ENCODE results near the gene MCU.
"Not testable (repeated sequence)": the region's sequence is repeated elsewhere in the genome, so short reads cannot be mapped to it uniquely, and the experiment has no call there.

The MCU gene

DNA sequence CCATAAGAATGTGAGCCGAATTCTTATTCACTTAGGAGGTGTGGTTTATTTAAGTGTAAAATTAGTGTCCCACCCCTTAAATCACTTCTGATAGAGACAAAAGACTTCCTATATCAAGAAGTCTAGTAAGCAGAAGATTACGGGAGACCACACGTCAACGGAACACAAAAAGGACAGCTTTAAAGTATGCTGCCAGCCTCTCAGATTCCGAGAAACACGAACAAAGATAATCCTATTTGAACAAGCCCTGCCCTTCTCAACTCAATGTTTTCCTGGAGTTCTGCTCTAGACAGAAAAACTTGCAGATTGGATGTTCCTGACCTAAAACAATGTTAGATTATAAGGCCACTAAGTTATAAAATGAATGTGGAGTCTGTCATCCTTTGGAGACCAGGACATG lies 4.9 kb upstream of the MCU start:
- Histone ChIP-seq H3K4me1 (ENCODE audit: control insufficient read depth, insufficient read depth, low read length) (peaks cover 8% of the 10 kb centered on the region; the same call in 1 of the 2 replicates), H3K36me3 (ENCODE audit: control insufficient read depth, insufficient read depth, low read length) (no peaks in the 10 kb centered on the region), H3K27ac (ENCODE audit: low read depth, low read length) (no peak overlapping the region), H3K4me3 (ENCODE audit: low read depth, low read length) (no peak overlapping the region), H3K27me3 (ENCODE audit: control insufficient read depth, insufficient read depth, low read length) (no peaks in the 10 kb centered on the region), H3K9ac (ENCODE audit: low read length) (no peak overlapping the region), H3K9me3 (ENCODE audit: control insufficient read depth, insufficient read depth, low read depth, low read length) (no peaks in the 10 kb centered on the region)

DNA sequence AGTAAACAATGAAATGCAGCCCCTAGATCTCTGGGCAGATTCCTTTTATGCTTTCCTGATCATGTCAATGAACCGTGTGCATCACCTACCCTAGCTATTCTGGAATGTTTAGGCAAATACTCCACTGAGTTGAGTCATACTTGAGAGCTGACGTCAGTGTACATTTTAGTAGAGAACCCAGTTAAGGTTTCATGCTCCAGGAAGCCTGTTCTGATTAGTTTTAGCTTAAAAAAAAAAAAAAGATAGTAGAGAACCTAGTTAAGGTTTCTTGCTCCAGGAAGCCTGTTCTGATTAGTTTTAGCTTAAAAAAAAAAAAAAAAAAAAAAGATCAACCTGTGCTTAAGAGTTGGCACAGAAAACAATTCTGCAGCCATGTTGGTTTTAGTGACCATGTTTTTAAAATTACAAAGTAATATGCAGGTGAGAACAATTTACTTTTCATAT lies 3.7 kb upstream of the MCU start:
- Histone ChIP-seq H3K4me3 (ENCODE audit: low read depth, low read length) (no peak overlapping the region), H3K9me3 (ENCODE audit: control insufficient read depth, insufficient read depth, low read depth, low read length) (no peaks in the 10 kb centered on the region), H3K9ac (ENCODE audit: low read length) (no peak overlapping the region), H3K27ac (ENCODE audit: low read depth, low read length) (no peak overlapping the region), H3K4me1 (ENCODE audit: control insufficient read depth, insufficient read depth, low read length) (peaks cover 8% of the 10 kb centered on the region), H3K36me3 (ENCODE audit: control insufficient read depth, insufficient read depth, low read length) (no peaks in the 10 kb centered on the region), H3K27me3 (ENCODE audit: control insufficient read depth, insufficient read depth, low read length) (no peaks in the 10 kb centered on the region)

DNA sequence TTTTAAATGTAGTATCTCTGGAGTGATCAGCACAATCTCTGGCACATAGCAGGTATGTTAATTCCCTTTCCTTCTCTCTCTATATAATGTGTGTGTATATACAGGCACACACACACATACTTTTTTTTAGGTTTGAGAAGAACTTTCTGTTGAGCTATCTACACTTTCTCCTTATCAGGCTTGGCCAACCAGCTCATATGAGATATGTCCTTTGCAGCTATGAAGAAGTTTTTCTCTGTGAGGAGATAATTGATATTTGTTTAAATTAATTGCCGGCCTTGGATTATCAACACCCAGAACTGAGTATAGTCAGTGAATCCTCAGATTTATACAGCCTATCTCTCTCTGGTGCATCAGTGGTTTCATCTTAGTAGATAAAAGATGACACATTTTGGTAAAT lies 2.3 kb upstream of the MCU start:
- H3K4me1 ChIP-seq (ENCODE audit: control insufficient read depth, insufficient read depth, low read length): peaks cover 19% of the 10 kb centered on the region
- H3K9me3 ChIP-seq (ENCODE audit: control insufficient read depth, insufficient read depth, low read depth, low read length): no peaks in the 10 kb centered on the region
- H3K27me3 ChIP-seq (ENCODE audit: control insufficient read depth, insufficient read depth, low read length): no peaks in the 10 kb centered on the region
- H3K4me3 ChIP-seq (ENCODE audit: low read depth, low read length): no peak overlapping the region
- H3K9ac ChIP-seq (ENCODE audit: low read length): no peak overlapping the region
- no peaks in the 10 kb centered on the region for H3K36me3 ChIP-seq (ENCODE audit: control insufficient read depth, insufficient read depth, low read length)
- H3K27ac ChIP-seq (ENCODE audit: low read depth, low read length): no peak overlapping the region

DNA sequence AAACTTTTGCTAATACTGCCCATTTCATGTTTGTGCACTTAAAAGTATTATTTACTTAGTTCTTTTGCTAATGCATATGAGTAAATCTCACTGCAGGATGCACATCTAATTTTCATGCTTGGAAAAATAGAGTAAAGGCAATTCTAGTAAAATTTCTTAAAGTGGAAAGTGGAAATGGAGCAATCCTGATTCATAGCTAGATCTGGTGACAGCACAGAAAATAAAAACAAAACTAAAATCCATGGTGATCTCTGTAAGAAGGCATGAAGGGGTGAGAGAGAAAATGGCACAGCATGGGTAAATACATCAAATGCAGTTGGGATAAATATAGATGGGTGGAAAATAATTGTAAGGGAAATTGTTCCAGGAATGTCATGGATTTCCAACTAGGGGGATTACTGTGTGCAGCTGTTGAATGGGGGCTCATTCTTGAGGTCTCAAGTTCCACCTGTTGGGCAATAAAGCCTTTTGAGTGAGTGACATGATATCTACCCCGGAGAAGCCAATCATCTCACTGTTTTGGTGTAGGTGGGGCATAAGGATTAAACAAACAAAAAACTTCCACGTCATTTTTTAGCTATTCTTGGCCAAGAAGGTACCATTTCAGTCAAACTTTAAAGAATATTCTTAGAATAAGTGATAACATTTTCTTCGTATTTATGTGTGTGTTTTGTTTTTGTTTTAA lies 1.7 kb upstream of the MCU start:
- Histone ChIP-seq H3K4me3 (ENCODE audit: low read depth, low read length) (no peak overlapping the region), H3K4me1 (ENCODE audit: control insufficient read depth, insufficient read depth, low read length) (peaks cover 19% of the 10 kb centered on the region)

DNA sequence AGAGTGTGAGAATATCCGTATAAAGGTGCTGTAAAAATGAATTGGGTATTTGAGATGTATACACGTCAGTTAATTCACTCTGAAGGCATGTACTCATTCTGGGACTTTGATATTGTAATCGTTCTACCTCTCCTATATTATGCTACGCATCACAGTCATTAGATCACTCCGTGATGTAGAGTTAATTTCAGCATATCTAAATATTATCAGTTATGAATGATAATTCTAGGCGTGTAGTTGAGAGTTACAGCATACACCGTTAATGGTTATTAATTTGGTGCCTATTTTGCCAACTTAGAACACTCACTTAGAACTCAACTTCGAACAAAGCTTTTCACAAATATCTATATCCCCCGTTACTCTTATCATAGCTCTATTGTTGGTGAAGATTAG lies 477 bp upstream of the MCU start:
- Histone ChIP-seq H3K9ac (ENCODE audit: low read length) (no peak overlapping the region), H3K27ac (ENCODE audit: low read depth, low read length) (no peak overlapping the region), H3K9me3 (ENCODE audit: control insufficient read depth, insufficient read depth, low read depth, low read length) (no peaks in the 10 kb centered on the region), H3K4me1 (ENCODE audit: control insufficient read depth, insufficient read depth, low read length) (peaks cover 19% of the 10 kb centered on the region), H3K36me3 (ENCODE audit: control insufficient read depth, insufficient read depth, low read length) (no peaks in the 10 kb centered on the region), H3K4me3 (ENCODE audit: low read depth, low read length) (peak overlapping the region; percentile 99), H3K27me3 (ENCODE audit: control insufficient read depth, insufficient read depth, low read length) (no peaks in the 10 kb centered on the region)

More for the DNA sequence above, 1.7 kb upstream of the MCU start:
- no peak overlapping the region for H3K27ac ChIP-seq (ENCODE audit: low read depth, low read length)
- H3K27me3 ChIP-seq (ENCODE audit: control insufficient read depth, insufficient read depth, low read length): no peaks in the 10 kb centered on the region
- H3K36me3 ChIP-seq (ENCODE audit: control insufficient read depth, insufficient read depth, low read length): no peaks in the 10 kb centered on the region
- H3K9ac ChIP-seq (ENCODE audit: low read length): no peak overlapping the region
- no peaks in the 10 kb centered on the region for H3K9me3 ChIP-seq (ENCODE audit: control insufficient read depth, insufficient read depth, low read depth, low read length)

DNA sequence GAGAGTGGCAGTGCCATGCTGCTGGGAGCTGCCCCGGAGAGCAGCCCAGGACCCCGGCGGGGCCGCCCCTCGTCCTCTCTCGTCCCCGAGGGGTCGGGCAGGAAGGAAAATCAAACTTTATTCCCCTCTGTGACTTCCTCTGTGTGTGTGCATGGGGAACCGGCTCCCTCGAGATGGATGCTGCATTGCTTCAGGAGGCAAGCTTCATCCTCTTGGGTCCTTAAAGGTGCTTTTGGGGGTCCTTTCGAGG lies 726 bp downstream of the MCU start:
- peak overlapping the region; percentile 89 for H3K9ac ChIP-seq (ENCODE audit: low read length)

DNA sequence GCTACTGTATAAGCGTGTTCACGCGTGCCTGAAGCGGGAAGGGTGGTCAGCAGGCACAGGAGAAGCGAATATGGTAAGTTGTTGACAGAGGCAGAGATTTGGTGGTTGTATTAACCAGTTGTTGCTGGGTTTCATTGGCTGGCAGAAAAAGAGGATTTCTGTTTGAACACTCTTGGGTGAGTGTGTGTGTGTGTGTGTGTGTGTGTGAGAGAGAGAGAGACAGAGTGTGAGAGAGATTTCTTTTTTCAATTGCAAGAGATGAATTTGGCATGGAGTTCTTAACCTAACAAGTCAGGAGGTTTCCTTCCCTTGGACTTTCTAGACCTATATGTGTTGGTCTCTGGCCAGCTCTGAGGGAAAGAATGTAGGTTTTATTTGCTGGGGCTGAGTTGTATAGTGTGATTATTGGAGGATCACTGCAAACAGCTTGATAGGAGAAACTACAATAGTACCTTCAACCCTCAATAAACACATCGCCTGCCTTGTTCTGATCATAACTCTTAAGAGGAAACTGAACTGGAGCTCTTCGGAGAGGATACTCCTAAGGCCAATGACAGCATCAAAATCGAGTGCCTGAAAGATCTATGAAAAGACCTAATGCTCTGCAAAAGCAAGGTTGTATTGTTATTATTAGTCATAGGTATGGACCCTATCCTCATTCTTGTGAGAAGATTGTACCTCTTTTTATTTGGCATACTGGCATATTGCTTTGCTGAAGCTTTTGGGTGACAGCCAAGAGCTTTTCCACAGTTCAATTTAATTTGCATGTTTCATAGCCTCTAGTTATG lies 1.2 kb downstream of the MCU start:
- H3K36me3 ChIP-seq (ENCODE audit: control insufficient read depth, insufficient read depth, low read length): no peaks in the 10 kb centered on the region
- H3K27ac ChIP-seq (ENCODE audit: low read depth, low read length): no peak overlapping the region
- peak overlapping the region; percentile 89 for H3K9ac ChIP-seq (ENCODE audit: low read length)
- H3K4me3 ChIP-seq (ENCODE audit: low read depth, low read length): peak overlapping the region; percentile 99
- H3K27me3 ChIP-seq (ENCODE audit: control insufficient read depth, insufficient read depth, low read length): no peaks in the 10 kb centered on the region
- H3K9me3 ChIP-seq (ENCODE audit: control insufficient read depth, insufficient read depth, low read depth, low read length): no peaks in the 10 kb centered on the region
- H3K4me1 ChIP-seq (ENCODE audit: control insufficient read depth, insufficient read depth, low read length): peaks cover 15% of the 10 kb centered on the region

More for the DNA sequence above, 726 bp downstream of the MCU start:
- peak overlapping the region; percentile 38; the same call in 1 of the 2 replicates for H3K27ac ChIP-seq (ENCODE audit: low read depth, low read length)
- no peaks in the 10 kb centered on the region for H3K9me3 ChIP-seq (ENCODE audit: control insufficient read depth, insufficient read depth, low read depth, low read length)
- no peaks in the 10 kb centered on the region for H3K36me3 ChIP-seq (ENCODE audit: control insufficient read depth, insufficient read depth, low read length)
- peaks cover 15% of the 10 kb centered on the region for H3K4me1 ChIP-seq (ENCODE audit: control insufficient read depth, insufficient read depth, low read length)
- H3K4me3 ChIP-seq (ENCODE audit: low read depth, low read length): peak overlapping the region; percentile 99
- no peaks in the 10 kb centered on the region for H3K27me3 ChIP-seq (ENCODE audit: control insufficient read depth, insufficient read depth, low read length)

DNA sequence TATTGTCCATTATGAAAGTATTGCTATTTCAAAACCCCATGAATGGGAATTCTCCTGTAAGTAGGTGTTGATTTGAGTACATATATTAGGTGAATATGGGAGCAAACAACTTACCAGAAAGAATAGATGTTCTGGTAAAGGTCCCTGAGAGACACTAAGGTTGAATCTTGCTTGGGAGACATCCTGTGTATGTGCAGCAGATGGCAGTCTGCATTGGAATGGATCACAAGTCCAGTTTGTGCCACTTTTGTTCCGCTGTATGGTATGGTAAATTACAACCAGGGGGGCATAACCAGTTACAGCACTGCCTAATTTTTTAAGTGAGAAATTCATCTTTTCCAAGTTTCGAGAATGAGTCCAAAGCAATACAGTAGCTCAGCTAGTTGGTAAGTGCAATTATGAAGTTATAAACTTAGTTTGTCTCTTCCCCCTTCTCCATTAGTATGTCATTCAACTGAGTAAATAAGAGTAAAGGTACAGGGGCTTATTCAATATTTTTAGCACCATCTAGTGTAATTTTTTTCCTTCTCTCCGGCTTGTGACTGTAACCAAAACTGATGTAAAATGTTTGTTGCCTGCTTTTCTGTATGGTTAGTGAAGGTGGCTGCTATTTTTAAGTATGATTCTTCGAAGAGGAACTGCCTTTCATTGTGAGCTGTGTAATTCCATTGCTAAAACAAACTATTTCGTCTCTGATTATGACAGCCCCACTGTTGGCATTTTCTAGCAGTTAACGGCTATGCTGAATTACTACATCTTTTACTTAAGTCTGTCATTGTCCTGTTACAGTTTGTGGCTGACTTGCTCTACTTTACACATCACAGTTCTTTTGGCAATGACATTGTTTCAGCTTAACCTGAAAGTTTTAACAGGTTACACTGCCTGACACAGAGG lies 2.8 kb downstream of the MCU start:
- H3K4me1 ChIP-seq (ENCODE audit: control insufficient read depth, insufficient read depth, low read length): peaks cover 15% of the 10 kb centered on the region
- H3K4me3 ChIP-seq (ENCODE audit: low read depth, low read length): no peak overlapping the region
- no peaks in the 10 kb centered on the region for H3K36me3 ChIP-seq (ENCODE audit: control insufficient read depth, insufficient read depth, low read length)
- no peak overlapping the region for H3K27ac ChIP-seq (ENCODE audit: low read depth, low read length)
- H3K9me3 ChIP-seq (ENCODE audit: control insufficient read depth, insufficient read depth, low read depth, low read length): no peaks in the 10 kb centered on the region
- H3K9ac ChIP-seq (ENCODE audit: low read length): no peak overlapping the region
- no peaks in the 10 kb centered on the region for H3K27me3 ChIP-seq (ENCODE audit: control insufficient read depth, insufficient read depth, low read length)

DNA sequence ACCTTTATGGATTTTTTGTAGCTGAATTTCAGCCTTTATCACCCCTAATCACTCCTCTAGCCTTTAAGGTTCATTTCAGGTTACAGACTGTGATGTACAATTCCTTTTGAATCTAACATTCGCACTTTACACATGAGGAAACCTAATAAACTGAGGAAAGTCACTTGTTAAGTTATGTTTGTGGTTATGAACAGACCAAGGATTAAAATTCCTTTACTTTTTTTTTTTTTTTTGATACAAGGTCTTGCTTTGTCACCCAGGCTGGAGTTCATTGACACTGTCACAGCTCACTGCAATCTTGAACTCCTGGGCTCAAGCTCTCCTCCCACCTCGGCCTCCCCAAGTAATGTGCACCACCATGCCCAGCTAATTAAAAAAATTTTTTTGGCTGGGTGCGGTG lies 3.6 kb downstream of the MCU start:
- H3K9ac ChIP-seq (ENCODE audit: low read length): no peak overlapping the region
- H3K4me3 ChIP-seq (ENCODE audit: low read depth, low read length): no peak overlapping the region
- H3K4me1 ChIP-seq (ENCODE audit: control insufficient read depth, insufficient read depth, low read length): peaks cover 15% of the 10 kb centered on the region
- no peak overlapping the region for H3K27ac ChIP-seq (ENCODE audit: low read depth, low read length)
- H3K27me3 ChIP-seq (ENCODE audit: control insufficient read depth, insufficient read depth, low read length): no peaks in the 10 kb centered on the region
- H3K9me3 ChIP-seq (ENCODE audit: control insufficient read depth, insufficient read depth, low read depth, low read length): no peaks in the 10 kb centered on the region
- no peaks in the 10 kb centered on the region for H3K36me3 ChIP-seq (ENCODE audit: control insufficient read depth, insufficient read depth, low read length)

DNA sequence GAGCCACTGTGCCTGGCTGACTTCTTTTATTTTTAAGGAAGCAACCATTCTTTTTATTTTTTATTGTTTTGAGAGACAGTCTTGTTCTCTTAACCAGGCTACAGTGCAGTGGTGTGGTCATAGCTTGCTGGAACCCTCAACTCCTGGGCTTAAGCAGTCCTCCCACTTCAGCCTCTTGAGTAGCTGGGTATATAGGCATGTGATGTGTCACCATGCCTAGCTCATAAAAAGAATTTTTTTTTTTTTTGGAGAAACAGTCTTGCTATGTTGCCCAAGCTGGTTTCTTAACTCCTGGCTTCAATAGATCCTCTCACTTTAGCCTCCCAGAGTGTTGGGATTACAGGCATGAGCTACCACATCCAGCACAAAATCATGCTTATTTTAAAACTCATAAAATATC lies 5.8 kb downstream of the MCU start:
- Histone ChIP-seq H3K9ac (ENCODE audit: low read length) (no peak overlapping the region), H3K36me3 (ENCODE audit: control insufficient read depth, insufficient read depth, low read length) (no peaks in the 10 kb centered on the region), H3K9me3 (ENCODE audit: control insufficient read depth, insufficient read depth, low read depth, low read length) (no peaks in the 10 kb centered on the region), H3K4me1 (ENCODE audit: control insufficient read depth, insufficient read depth, low read length) (peaks cover 11% of the 10 kb centered on the region; the same call in 1 of the 2 replicates), H3K27me3 (ENCODE audit: control insufficient read depth, insufficient read depth, low read length) (no peaks in the 10 kb centered on the region), H3K27ac (ENCODE audit: low read depth, low read length) (no peak overlapping the region), H3K4me3 (ENCODE audit: low read depth, low read length) (no peak overlapping the region)

DNA sequence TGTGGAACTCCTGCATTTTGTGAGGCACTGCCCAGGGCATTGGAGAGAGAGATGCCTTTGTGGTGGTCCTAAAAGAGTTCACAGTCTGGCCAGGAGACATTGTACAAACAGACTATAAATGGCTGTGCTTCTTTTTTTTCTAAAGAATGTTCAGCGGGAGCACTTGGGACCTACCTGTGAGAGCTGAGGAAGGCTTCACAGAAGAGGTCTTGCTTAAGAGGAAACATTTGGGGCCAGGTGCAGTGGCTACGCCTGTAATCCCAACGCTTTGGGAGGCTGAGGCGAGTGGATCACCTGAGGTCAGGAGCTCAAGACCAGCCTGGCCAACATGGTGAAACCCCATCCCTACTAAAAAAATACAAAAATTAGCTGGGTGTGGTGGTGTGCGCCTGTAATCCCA lies 10.5 kb downstream of the MCU start:
- not testable (repeated sequence) for H3K27ac ChIP-seq (ENCODE audit: low read depth, low read length); H3K27me3 ChIP-seq (ENCODE audit: control insufficient read depth, insufficient read depth, low read length); H3K9ac ChIP-seq (ENCODE audit: low read length); H3K4me3 ChIP-seq (ENCODE audit: low read depth, low read length); H3K36me3 ChIP-seq (ENCODE audit: control insufficient read depth, insufficient read depth, low read length); H3K4me1 ChIP-seq (ENCODE audit: control insufficient read depth, insufficient read depth, low read length); H3K9me3 ChIP-seq (ENCODE audit: control insufficient read depth, insufficient read depth, low read depth, low read length)

All from HUES6 (cell line).